ENCODE measurements around the gene AKAP5. TPM values are rescaled to one million over a fixed set of nuclear protein-coding genes. Genes with fewer than 3 reads are reported as not detected.

Gene AKAP5
- polyA plus RNA-seq, 1 donor (not counting 4 experiments of a cell fraction or from before 2014, with no cell fraction given): 0.08 TPM

DNA sequence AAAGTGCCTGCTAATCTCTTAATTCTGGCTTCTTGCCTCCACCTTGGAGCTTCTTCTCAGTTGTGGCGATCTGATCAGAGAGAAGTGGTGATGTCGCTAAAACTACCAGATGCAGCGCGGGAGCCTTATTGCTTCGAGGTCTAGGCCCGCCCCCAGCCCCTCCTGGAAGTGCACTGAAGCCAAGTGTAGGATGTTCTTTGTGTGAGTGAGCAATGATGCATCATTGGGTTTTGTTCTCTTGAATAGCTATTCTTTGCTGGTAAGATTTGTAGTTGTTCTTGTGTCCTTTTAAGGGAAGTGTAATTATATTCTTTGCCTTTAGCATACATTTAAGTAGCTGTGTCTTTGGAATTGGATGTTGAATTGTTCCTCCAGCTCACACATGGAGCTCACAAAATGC is 41.3 kb upstream of the AKAP5 start:
- Histone ChIP-seq H3K4me2 (ENCODE audit: control insufficient read depth, extremely low read depth, insufficient read depth, low read depth, low read length) (no peak overlapping the region), H3K79me2 (ENCODE audit: control insufficient read depth, insufficient read depth, low read length) (no peaks in the 10 kb centered on the region), H4K20me1 (ENCODE audit: control insufficient read depth, extremely low read depth, insufficient read depth, low read length) (no peaks in the 10 kb centered on the region), H3K9me1 (ENCODE audit: control insufficient read depth, extremely low read depth, insufficient read depth, low read length) (no peaks in the 10 kb centered on the region), H3K4me1 (ENCODE audit: control insufficient read depth, extremely low read depth, insufficient read depth, low read length) (no peaks in the 10 kb centered on the region), H2AFZ (ENCODE audit: control insufficient read depth, low read length) (no peak overlapping the region), H3K27ac (ENCODE audit: control insufficient read depth, insufficient read depth, low read length) (no peak overlapping the region), H3K9ac (ENCODE audit: control insufficient read depth, extremely low read depth, insufficient read depth, low read length) (no peak overlapping the region), H3K9me3 (ENCODE audit: control insufficient read depth, low read depth, low read length) (no peaks in the 10 kb centered on the region), H3K4me3 (ENCODE audit: control insufficient read depth in 2 of 3, extremely low read depth in 1 of 3, insufficient read depth in 2 of 3, low read depth in 1 of 3, low read length in 3 of 3) (no peak overlapping the region), H3K27me3 (ENCODE audit: control insufficient read depth, extremely low read depth, insufficient read depth, low read length) (no peaks in the 10 kb centered on the region), H3K36me3 (ENCODE audit: control insufficient read depth in 2 of 2, extremely low read depth in 1 of 2, insufficient read depth in 2 of 2, low read length in 2 of 2) (peaks cover 14 to 23% of the 10 kb centered on the region in 2 experiments)
- no peak for FAIRE-seq
- no peak for DNase-seq (ENCODE audit: low read depth, low spot score)
- no peak for TF ChIP-seq EZH2 (IDR thresholded peaks at IDR 0.05; ENCODE audit: low read length)
- TF ChIP-seq, protein P1, sequence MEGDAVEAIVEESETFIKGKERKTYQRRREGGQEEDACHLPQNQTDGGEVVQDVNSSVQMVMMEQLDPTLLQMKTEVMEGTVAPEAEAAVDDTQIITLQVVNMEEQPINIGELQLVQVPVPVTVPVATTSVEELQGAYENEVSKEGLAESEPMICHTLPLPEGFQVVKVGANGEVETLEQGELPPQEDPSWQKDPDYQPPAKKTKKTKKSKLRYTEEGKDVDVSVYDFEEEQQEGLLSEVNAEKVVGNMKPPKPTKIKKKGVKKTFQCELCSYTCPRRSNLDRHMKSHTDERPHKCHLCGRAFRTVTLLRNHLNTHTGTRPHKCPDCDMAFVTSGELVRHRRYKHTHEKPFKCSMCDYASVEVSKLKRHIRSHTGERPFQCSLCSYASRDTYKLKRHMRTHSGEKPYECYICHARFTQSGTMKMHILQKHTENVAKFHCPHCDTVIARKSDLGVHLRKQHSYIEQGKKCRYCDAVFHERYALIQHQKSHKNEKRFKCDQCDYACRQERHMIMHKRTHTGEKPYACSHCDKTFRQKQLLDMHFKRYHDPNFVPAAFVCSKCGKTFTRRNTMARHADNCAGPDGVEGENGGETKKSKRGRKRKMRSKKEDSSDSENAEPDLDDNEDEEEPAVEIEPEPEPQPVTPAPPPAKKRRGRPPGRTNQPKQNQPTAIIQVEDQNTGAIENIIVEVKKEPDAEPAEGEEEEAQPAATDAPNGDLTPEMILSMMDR (optimal IDR thresholded peaks at IDR 0.05 in 1 of 3, IDR thresholded peaks at IDR 0.05 in 1 of 3, conservative IDR thresholded peaks at IDR 0.05 in 1 of 3; ENCODE audit: extremely low read depth in 1 of 3, insufficient read depth in 2 of 3, low read length in 3 of 3): no peak
- dilution Hi-C loops (cut with MboI; ENCODE audit: extremely low pct_ligation_motif_present, low sequenced_read_pairs): no loop called here

GRCh38 chr14:64434528-64434927 is 30.8 kb upstream of the AKAP5 start:
- Histone ChIP-seq H3K9me1 (ENCODE audit: control insufficient read depth, extremely low read depth, insufficient read depth, low read length) (peaks cover 3% of the 10 kb centered on the region), H3K9me3 (ENCODE audit: control insufficient read depth, low read depth, low read length) (no peaks in the 10 kb centered on the region), H3K27me3 (ENCODE audit: control insufficient read depth, extremely low read depth, insufficient read depth, low read length) (no peaks in the 10 kb centered on the region), H3K79me2 (ENCODE audit: control insufficient read depth, insufficient read depth, low read length) (no peaks in the 10 kb centered on the region), H3K36me3 (ENCODE audit: control insufficient read depth in 2 of 2, extremely low read depth in 1 of 2, insufficient read depth in 2 of 2, low read length in 2 of 2) (peaks cover 27 to 32% of the 10 kb centered on the region in 2 experiments), H3K9ac (ENCODE audit: control insufficient read depth, extremely low read depth, insufficient read depth, low read length) (no peak overlapping the region), H4K20me1 (ENCODE audit: control insufficient read depth, extremely low read depth, insufficient read depth, low read length) (no peaks in the 10 kb centered on the region), H3K4me1 (ENCODE audit: control insufficient read depth, extremely low read depth, insufficient read depth, low read length) (peaks cover 8% of the 10 kb centered on the region), H3K4me3 (ENCODE audit: control insufficient read depth in 2 of 3, extremely low read depth in 1 of 3, insufficient read depth in 2 of 3, low read depth in 1 of 3, low read length in 3 of 3) (no peak overlapping the region), H2AFZ (ENCODE audit: control insufficient read depth, low read length) (no peak overlapping the region), H3K27ac (ENCODE audit: control insufficient read depth, insufficient read depth, low read length) (no peak overlapping the region), H3K4me2 (ENCODE audit: control insufficient read depth, extremely low read depth, insufficient read depth, low read depth, low read length) (no peak overlapping the region)
- FAIRE-seq (no peak), DNase-seq (ENCODE audit: low read depth, low spot score) (no peak)
- no peak for TF ChIP-seq EZH2 (IDR thresholded peaks at IDR 0.05; ENCODE audit: low read length)
- TF ChIP-seq, protein P1 (optimal IDR thresholded peaks at IDR 0.05 in 1 of 3, IDR thresholded peaks at IDR 0.05 in 1 of 3, conservative IDR thresholded peaks at IDR 0.05 in 1 of 3; ENCODE audit: extremely low read depth in 1 of 3, insufficient read depth in 2 of 3, low read length in 3 of 3): no peak
- dilution Hi-C loops (cut with MboI; ENCODE audit: extremely low pct_ligation_motif_present, low sequenced_read_pairs): no loop called here

All from keratinocyte (primary cell).